Hepatocyte (in vitro differentiated cells): ENCODE data around the gene CTNNB1. TPM values are rescaled to one million over a fixed set of nuclear protein-coding genes. Genes with fewer than 3 reads are reported as not detected.

ENCODE experiments used
- DNase-seq: peaks from one replicate; pipeline ENCODE4 v3.0.0-alpha.2; 2016; ENCODE audit warnings: low spot score
- H2AFZ ChIP-seq: fragments of 200-600 bp; sonication (generic); 2 replicates; pipeline ENCODE4 v1.6.0; 2016; ENCODE audit warnings: antibody characterized with exemption, mild to moderate bottlenecking
- H3K27ac ChIP-seq: fragments of 200-600 bp; sonication (generic); 2 replicates; pipeline ENCODE4 v1.5.1; 2016; ENCODE audit warnings: mild to moderate bottlenecking
- H3K27me3 ChIP-seq: fragments of 200-600 bp; sonication (generic); 2 replicates; pipeline ENCODE4 v1.6.1; 2016
- H3K36me3 ChIP-seq: fragments of 200-600 bp; sonication (generic); replicated peaks from 2 replicates; pipeline ENCODE4 v1.5.1; 2016; ENCODE audit warnings: low read depth; ENCODE audit not compliant: insufficient read depth
- H3K4me1 ChIP-seq: fragments of 200-600 bp; sonication (generic); 2 replicates; pipeline ENCODE4 v1.5.1; 2016; ENCODE audit warnings: mild to moderate bottlenecking, moderate library complexity; ENCODE audit not compliant: insufficient read depth
- H3K4me2 ChIP-seq: fragments of 200-600 bp; sonication (generic); 2 replicates; pipeline ENCODE4 v1.6.0; 2016
- H3K4me3 ChIP-seq: fragments of 200-600 bp; sonication (generic); 2 replicates; pipeline ENCODE4 v1.5.1; 2016; ENCODE audit warnings: mild to moderate bottlenecking
- H3K79me2 ChIP-seq: fragments of 200-600 bp; sonication (generic); 2 replicates; pipeline ENCODE4 v1.6.0; 2017; ENCODE audit warnings: mild to moderate bottlenecking
- H3K9me2 ChIP-seq: fragments of 200-600 bp; sonication (generic); replicated peaks from 2 replicates; pipeline ENCODE4 v1.6.0; 2017; ENCODE audit warnings: mild to moderate bottlenecking; ENCODE audit not compliant: insufficient read depth
- H3K9me3 ChIP-seq: fragments of 200-600 bp; sonication (generic); 2 replicates; pipeline ENCODE4 v1.5.1; 2016; ENCODE audit warnings: low read depth, mild to moderate bottlenecking
- H4K20me1 ChIP-seq: fragments of 200-600 bp; sonication (generic); 2 replicates; pipeline ENCODE4 v1.6.0; 2016; ENCODE audit warnings: mild to moderate bottlenecking; ENCODE audit not compliant: insufficient read depth, poor library complexity, severe bottlenecking
- EZH2 ChIP-seq: fragments of 200-600 bp; sonication (generic); IDR thresholded peaks from 2 replicates; pipeline ENCODE4 v1.6.1; 2016; ENCODE audit warnings: antibody characterized with exemption, mild to moderate bottlenecking, borderline replicate concordance
- EZH2phosphoT487 ChIP-seq: fragments of 200-600 bp; sonication (generic); IDR thresholded peaks from one replicate; pipeline ENCODE4 v1.6.1; 2018; ENCODE audit warnings: antibody characterized with exemption, mild to moderate bottlenecking, low read depth, moderate library complexity; ENCODE audit not compliant: unreplicated experiment, severe bottlenecking
- WGBS: methylation state at CpG from one replicate; pipeline ENCODE4 v1.1.6; 2016; ENCODE audit warnings: low lambda C conversion rate; ENCODE audit errors: missing lambda C conversion rate; 5-methylcytosine and 5-hydroxymethylcytosine counted together
- polyA plus RNA-seq: library from polyadenylated mRNA; unstranded; fragments of >200 nt; fragmentation: Nextera tagmentation; extraction: Ambion mirVana; gene quantifications from 2 replicates; pipeline ENCODE4 v1.2.1, GENCODE V29; 2016
- total RNA-seq: library from RNA; depleted of rRNA; stranded (reverse); fragments of >200 nt; gene quantifications from 2 replicates; pipeline ENCODE4 v1.2.3, GENCODE V29; 2014
- TF ChIP-seq, protein P1 (sequence below): fragments of 200-600 bp; sonication (generic); IDR thresholded peaks from 2 replicates; pipeline ENCODE4 v1.5.1; 2016; ENCODE audit warnings: antibody characterized with exemption, mild to moderate bottlenecking; ENCODE audit not compliant: poor library complexity

CTNNB1 gene
- total and polyA plus RNA-seq, 2 experiments from 2014 or later: 137 to 663 TPM

DNA sequence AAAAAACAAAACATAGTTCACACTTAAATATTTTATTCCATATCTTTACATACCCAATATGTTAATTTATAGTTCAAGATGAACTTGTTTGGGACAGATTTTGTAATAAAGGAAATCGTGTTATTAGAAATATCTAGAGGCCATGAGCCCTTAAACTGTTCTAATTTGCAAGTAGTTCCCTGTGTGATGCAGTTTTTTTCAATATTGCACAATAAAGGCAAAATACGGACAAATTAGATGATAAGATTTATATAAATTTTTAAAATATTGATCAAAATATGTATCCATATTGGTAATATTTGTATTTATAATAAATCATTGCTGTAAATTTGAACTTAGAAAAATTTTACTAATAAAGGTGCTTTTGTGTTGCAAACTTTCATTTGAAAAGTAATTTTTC is 23.8 kb downstream of the CTNNB1 start:
- H3K4me1 ChIP-seq: peaks cover 30% of the 10 kb centered on the region
- H3K79me2 ChIP-seq: peaks cover 100% of the 10 kb centered on the region
- no peak overlapping the region for H3K4me2 ChIP-seq
- peaks cover 97% of the 10 kb centered on the region for H4K20me1 ChIP-seq
- H3K27ac ChIP-seq: no peak overlapping the region
- peaks cover 18% of the 10 kb centered on the region for H3K36me3 ChIP-seq
- no peaks in the 10 kb centered on the region for H3K9me2 ChIP-seq
- H3K27me3 ChIP-seq: no peaks in the 10 kb centered on the region
- H3K4me3 ChIP-seq: no peak overlapping the region
- 95% methylated on average over 2 of the region's 2 CpGs for WGBS
- DNase-seq: no peak
- H2AFZ ChIP-seq: no peak overlapping the region
- TF ChIP-seq, protein P1, sequence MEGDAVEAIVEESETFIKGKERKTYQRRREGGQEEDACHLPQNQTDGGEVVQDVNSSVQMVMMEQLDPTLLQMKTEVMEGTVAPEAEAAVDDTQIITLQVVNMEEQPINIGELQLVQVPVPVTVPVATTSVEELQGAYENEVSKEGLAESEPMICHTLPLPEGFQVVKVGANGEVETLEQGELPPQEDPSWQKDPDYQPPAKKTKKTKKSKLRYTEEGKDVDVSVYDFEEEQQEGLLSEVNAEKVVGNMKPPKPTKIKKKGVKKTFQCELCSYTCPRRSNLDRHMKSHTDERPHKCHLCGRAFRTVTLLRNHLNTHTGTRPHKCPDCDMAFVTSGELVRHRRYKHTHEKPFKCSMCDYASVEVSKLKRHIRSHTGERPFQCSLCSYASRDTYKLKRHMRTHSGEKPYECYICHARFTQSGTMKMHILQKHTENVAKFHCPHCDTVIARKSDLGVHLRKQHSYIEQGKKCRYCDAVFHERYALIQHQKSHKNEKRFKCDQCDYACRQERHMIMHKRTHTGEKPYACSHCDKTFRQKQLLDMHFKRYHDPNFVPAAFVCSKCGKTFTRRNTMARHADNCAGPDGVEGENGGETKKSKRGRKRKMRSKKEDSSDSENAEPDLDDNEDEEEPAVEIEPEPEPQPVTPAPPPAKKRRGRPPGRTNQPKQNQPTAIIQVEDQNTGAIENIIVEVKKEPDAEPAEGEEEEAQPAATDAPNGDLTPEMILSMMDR: no peak
- TF ChIP-seq EZH2: no peak
- no peak for TF ChIP-seq EZH2phosphoT487
- no peaks in the 10 kb centered on the region for H3K9me3 ChIP-seq

DNA sequence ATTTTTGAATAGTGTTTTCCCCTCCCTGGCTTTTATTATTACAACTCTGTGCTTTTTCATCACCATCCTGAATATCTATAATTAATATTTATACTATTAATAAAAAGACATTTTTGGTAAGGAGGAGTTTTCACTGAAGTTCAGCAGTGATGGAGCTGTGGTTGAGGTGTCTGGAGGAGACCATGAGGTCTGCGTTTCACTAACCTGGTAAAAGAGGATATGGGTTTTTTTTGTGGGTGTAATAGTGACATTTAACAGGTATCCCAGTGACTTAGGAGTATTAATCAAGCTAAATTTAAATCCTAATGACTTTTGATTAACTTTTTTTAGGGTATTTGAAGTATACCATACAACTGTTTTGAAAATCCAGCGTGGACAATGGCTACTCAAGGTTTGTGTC is 24.4 kb downstream of the CTNNB1 start:
- TF ChIP-seq EZH2 (no peak), EZH2phosphoT487 (no peak)
- TF ChIP-seq, protein P1: no peak
- no peak overlapping the region for H3K4me3 ChIP-seq
- H3K9me2 ChIP-seq: no peaks in the 10 kb centered on the region
- H3K36me3 ChIP-seq: peaks cover 18% of the 10 kb centered on the region
- no peak overlapping the region for H3K4me2 ChIP-seq
- WGBS: 91% methylated on average over 2 of the region's 2 CpGs
- H3K4me1 ChIP-seq: peaks cover 30% of the 10 kb centered on the region
- DNase-seq: no peak
- H3K79me2 ChIP-seq: peaks cover 100% of the 10 kb centered on the region
- no peak overlapping the region for H3K27ac ChIP-seq
- peaks cover 97% of the 10 kb centered on the region for H4K20me1 ChIP-seq
- no peaks in the 10 kb centered on the region for H3K27me3 ChIP-seq
- H3K9me3 ChIP-seq: no peaks in the 10 kb centered on the region
- no peak overlapping the region for H2AFZ ChIP-seq

DNA sequence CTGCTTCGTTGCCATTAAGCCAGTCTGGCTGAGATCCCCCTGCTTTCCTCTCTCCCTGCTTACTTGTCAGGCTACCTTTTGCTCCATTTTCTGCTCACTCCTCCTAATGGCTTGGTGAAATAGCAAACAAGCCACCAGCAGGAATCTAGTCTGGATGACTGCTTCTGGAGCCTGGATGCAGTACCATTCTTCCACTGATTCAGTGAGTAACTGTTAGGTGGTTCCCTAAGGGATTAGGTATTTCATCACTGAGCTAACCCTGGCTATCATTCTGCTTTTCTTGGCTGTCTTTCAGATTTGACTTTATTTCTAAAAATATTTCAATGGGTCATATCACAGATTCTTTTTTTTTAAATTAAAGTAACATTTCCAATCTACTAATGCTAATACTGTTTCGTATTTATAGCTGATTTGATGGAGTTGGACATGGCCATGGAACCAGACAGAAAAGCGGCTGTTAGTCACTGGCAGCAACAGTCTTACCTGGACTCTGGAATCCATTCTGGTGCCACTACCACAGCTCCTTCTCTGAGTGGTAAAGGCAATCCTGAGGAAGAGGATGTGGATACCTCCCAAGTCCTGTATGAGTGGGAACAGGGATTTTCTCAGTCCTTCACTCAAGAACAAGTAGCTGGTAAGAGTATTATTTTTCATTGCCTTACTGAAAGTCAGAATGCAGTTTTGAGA is 25.0 kb downstream of the CTNNB1 start:
- TF ChIP-seq, protein P1: no peak
- TF ChIP-seq EZH2 (no peak), EZH2phosphoT487 (no peak)

More for the DNA sequence above, 25.0 kb downstream of the CTNNB1 start:
- H3K79me2 ChIP-seq: peaks cover 100% of the 10 kb centered on the region
- H3K36me3 ChIP-seq: peaks cover 18% of the 10 kb centered on the region
- H4K20me1 ChIP-seq: peaks cover 97% of the 10 kb centered on the region
- H3K9me2 ChIP-seq: no peaks in the 10 kb centered on the region
- H3K27ac ChIP-seq: no peak overlapping the region
- no peaks in the 10 kb centered on the region for H3K27me3 ChIP-seq
- H3K4me2 ChIP-seq: no peak overlapping the region
- no peak overlapping the region for H3K4me3 ChIP-seq
- peaks cover 26% of the 10 kb centered on the region for H3K4me1 ChIP-seq
- no peak for DNase-seq
- no peak overlapping the region for H2AFZ ChIP-seq
- H3K9me3 ChIP-seq: no peaks in the 10 kb centered on the region
- WGBS: 97% methylated on average over 3 of the region's 3 CpGs
